ENCODE measurements around the gene LYRM1.
A peak's percentile ranks its signal among the peaks of the same experiment; 100 is the strongest.
"Not testable (repeated sequence)": the region's sequence is repeated elsewhere in the genome, so short reads cannot be mapped to it uniquely, and the experiment has no call there.

Gene LYRM1

DNA sequence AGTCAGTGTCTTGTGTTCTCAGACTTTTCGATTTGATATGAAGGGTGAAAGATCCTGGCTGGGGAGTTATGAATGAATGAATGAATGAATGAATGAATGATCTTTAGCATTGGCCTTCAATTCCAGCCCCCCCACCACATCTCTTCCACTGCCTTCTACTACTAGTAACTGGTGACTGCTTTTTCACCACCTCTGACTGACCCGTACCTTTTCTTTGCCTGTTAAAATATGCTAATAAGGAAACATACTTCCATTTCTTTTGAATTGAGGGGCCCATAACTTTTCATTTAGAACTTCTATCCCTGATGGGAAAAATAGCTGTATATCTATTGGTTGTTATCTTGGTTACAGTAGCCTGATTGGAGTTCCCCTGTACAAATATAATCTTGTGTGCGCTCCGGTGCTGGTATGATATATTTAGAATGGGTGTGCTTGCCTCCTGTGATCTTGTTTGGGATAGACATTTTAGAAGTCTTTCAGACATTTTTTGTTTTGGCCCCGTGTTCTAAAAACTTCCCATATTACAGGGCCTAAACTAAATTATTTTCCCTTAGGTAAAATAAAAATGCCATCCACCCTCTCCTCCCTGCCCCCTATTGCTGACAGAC, 3.4 kb downstream of the LYRM1 start:
- DNase-seq = no peak

DNA sequence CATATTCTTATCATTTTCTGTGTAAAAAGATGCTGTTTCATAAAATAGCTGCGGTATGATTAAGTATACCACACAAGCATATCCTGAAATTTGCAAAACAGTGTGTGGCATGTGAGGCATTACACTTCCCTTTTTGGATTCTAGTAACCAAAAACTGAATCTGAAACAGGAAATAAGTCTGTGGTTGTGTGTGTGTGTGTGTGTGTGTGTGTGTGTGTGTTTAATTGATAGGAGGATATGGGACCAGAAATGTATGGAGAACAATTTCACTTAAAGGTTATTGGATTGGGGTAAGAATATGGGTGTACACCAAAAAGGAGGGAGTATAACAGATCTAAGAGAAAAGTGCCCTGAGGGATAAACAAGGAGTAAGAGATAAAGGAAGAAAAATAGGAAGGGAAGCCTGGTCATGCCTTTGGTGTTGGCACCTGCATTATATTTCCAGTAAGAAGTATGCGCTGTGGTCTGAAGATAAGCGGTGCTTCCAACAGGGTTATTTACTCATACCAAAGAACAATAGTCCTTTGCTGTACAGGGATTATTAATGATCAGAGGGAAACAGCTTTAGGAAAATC, 4.0 kb downstream of the LYRM1 start:
- DNase-seq = peak in 3 of 6 experiments; percentile 47 to 71 (median 63)

DNA sequence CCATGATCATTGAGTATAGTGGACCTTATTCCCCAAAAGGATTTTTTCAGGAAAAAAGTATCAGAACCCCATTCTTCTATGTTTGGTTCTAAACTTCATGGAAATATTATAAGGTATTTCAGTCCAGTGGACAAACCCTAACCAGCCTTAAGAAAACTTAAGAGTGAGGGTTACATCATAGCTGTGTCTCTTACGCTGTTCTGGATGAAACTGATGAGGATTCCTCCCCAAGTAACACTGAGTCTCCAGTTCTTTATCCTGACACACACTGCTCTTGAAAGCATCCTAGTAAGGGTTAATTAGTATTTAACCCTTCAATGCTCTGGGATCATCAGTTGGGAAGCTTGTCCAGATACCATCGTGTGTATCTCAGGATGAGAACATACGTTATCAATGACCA, 5.0 kb downstream of the LYRM1 start:
- DNase-seq = no peak

DNA sequence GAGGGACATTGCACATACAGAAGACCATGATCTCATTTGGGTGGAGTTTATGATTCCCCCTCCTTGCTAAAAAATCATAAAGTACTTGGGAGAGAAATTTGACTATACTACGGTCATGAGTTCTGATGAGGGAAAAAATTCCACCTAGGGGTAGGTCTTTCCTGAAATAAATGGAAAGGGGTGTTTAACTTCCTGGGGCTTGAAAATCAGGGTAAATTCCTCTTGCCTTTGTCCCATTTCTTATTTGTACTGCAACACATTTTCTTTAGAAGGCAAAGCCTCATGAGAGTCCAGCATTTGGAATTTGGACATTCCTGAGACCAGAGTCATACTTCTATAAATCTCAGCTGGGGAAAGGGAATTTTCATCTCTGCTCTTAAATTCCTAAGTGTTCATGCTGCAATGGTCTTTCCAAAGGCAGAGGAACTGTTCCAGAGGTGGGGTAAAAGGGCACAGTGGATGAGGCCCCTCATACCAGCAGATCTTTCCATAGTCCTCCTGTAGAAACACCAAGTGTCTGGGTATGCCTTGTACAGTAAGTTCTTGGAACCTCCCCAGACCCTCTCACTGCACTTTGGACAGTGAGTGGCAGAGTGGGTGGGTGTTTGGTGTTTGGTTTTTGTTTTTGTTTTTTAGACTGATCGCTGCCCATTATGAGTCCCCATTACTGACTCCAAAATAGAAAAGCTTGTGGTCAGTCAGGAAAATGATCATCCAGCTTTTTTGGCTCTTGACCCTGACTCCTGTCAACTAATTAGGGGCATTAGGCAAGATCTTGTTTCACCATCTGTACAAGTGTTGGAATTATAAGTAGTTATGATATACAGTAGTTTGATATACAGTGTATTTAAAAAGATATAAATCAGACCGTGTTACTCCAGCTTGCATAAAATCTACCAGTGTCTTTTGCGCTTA, 6.0 kb downstream of the LYRM1 start:
- no peak for DNase-seq

DNA sequence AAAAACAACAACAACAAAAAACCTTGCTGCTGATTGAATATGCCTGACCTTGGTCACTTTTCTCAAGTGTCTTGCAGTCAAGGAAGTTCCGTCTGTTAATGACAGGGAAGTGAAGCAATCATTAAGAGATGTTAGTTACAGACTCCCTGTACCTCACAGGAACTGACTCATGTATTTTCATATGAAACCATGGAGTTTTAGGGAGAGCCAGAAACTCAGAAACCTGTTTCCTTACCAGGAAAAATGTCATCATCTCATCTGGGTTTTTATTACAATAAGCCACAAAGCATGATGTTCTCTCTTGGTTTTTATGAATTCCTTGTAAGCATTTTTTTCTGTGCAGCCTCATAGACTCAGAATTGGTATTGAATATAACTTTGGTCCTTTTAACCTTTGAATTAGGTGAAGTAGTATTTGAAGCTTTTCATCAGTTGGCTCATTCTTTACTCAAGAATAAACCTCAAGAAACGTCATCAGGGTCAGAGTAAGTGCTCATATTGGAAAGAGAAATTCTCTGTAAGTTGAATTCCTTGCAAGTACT, 10.3 kb downstream of the LYRM1 start:
- no peak for DNase-seq

DNA sequence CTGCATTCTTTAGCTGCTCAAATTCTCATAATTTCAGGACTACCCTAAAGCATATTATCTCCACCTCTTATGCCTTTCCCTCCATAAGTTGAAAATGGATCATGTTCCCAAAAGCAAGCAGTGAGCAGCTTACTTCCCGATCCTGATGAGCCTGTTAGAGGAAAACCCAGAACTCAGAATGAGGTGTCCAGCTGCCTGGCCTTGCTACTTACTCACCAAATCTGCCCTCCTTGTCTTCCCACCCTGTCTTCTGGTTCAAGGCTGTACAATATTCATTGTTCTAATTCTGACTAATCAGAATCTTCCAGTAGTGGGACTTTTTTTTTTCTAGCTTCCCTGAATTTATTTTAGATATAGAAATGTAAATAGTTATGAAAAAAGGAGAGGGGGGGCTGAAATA, 10.8 kb downstream of the LYRM1 start:
- no peak for DNase-seq

DNA sequence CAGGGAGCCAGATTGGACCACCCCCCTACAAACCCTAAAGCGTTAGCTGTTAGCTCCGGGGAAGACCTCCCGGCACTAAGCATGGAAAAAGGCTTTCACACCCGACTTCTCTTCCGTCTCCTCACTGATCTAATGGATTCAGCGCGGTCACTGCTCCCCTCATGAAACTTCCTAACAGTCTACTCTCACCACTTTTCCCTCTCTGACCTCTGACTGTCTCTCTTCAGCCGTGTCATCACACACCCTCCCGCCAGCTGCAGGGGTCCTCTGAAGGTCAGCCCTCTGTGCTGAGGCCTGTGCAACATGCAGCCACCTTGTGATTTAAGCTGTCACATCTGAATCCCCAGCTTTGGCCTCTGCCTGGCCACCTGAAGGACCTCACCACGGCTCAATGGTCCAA, 15.7 kb downstream of the LYRM1 start:
- DNase-seq = no peak

DNA sequence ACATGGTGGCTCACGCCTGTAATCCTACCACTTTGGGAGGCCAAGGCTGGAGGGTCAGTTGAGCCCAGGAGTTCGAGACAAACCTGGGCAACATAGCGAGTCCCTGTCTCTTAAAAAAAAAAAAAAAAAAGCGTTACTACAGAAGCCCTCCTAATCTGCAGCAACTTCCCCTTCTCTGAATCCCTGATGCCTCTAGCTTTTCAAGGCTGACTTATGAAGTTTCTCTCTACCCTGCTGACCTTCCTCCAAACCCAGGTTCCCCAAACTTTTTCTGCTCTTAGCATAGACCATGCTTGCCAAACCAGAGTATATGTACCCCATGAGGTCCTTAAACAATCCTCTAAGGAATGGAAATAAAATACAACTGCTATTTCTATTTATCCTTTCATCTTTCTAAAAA, 16.4 kb downstream of the LYRM1 start:
- DNase-seq = no peak

DNA sequence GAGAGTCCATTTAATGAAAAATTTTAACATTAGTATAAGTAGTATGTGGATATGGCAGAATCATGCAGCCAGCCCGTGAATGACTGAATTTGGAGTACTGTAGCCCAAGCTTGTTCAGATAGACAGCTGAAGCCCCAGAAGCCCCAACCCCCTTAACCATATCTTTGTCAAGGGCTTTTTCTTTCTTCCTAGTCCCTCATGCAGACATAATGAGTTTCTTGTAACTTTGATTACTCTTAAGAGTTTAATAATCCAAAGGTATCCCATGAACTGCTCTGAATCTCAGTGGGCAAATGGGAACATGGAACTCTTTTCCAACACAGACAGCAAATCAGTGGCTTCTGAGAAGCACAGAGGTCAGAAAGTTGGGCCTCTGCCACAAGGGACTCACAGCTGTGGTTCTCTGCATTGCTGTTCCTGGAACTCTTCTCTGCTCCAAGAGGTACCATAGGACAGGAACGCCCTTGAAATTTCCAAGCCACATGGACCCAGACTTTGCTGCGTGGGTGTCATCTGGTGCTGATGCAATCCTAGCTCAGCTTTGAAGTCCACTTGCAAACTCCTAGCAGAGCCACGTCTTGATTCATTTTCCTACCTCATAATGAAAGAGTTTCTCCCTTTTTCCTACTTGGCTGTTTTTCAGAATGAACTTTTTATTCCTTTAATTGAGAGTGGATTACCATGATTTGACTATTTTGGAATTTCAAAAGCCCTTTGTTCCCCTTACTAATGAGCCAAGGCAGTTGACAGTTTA, 18.1 kb downstream of the LYRM1 start:
- no peak for DNase-seq

DNA sequence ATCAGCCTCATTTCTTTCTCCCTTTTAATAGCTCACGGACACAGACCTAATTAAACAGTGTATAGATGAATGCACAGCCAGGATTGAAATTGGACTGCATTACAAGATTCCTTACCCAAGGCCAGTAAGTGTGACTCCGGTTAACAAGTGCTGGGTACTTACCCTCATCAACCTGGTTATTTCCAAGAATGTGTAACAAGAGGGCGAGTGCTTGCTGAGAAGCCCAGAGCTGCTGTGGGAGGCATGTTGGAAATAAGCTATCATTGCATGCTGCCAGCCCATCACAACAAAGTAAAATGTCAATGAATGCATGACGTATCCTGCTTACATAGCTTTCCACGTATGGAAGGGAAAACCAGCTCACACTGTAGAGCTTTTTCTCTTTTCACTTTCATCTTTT, 19.5 kb downstream of the LYRM1 start:
- no peak for DNase-seq

DNA sequence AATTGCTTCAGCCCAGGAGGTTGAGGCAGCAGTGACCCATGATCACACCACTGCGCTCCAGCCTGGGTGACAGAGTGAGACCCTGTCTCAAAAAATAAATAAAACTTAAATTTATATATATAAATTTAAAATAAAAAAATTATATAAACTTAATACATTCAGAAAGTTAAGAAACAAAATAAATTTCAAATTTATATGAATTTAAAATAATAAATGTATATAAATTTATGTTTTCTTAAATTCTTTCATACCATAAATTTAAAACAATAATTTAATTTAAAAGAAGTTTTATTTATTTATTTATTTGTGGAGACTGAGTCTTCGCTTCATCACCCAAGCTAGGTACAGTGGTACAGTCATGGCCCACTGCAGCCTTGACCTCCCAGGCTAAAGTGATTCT, 20.2 kb downstream of the LYRM1 start:
- DNase-seq = no peak

DNA sequence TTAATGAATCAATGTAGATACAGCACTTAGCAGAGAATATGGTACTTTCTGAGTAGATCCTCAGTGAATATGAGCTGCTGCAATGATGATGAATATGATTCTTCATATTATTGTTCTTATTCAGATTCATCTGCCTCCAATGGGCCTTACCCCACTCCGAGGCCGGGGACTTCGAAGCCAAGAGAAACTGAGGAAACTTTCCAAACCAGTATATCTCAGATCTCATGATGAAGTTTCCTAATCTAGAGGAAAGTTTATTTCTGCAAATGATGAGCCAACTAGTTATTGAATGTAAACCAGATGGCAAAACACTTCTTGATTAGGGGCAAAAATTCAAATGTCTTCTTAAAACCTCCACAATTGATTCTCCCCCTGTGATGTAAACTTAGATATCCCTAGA, 23.3 kb downstream of the LYRM1 start:
- no peak for DNase-seq

DNA sequence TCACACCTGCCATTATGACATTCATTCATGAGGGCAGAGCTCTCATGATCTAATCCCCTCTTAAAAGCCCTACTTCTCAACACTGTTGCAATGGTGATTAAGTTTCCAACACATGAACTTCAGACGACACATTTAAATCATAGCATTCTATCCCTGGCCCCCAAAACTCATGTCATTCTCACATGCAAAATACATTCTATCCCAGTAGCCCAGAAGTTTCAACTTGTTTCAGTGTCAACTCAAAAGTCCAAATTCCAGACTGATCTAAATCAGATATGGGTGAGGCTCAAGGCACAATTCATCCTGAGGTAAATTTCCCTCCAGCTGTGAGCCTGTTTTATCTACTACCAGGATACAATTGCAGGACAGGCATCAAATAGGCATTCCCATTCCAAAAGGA, 25.2 kb downstream of the LYRM1 start:
- no peak for DNase-seq

DNA sequence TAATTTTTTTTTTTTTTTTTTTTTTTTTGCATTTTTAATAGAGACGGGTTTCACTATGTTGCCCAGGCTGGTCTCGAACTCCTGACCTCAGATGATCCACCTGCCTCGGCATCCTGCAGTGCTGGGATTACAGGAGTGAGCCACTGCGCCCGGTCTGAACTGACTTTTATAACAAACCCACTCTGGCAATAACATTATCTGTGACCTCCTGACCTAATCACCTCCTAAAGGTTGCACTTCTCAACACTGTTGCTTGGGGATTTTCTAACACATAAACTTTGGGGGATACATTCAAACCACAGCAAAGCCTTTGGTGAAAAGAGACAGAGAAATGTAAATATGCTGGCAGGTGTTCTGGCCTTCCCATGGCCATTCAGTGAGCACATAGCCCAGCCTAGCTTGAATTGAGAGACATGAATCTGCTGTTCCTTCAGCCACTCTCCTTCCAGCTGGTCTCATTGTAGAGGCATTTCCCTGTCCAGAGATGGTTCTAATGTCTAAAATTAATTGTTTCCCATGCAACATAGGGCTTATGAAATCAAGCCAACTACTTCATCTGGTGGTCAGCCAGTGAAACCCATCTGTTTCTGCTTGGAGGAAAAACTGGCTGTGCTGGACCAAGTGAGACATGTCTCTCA, 28.3 kb downstream of the LYRM1 start:
- no peak for DNase-seq

DNA sequence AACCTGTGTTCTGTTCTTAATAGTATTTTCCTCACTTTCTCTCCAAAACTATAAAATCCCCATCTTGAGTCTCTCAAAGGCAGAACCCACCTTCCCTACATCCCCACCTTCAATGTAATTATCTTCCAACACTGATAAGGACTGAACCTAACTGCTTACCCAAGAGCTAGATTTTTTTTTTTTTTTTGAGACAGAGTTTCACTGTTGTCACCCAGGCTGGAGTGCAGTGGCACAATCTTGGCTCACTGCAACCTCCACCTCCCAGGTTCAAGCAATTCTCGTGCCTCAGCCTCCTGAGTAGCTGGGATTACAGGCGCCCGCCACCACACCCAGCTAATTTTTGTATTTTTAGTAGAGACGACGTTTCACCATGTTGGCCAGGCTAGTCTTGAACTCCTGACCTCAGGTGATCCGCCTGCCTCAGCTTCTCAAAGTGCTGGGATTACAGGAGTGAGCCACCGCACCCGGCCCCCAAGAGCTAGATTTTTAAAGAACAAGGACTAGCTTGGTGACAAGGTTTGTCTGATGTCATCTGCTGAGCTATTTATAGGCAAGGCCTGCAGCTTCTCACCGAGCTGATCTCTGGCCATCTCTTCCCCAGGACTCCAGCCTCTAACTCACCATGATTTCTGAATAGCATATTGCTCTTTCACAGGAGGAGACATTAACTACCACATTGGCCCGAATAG, 29.2 kb downstream of the LYRM1 start:
- DNase-seq = not testable (repeated sequence)

DNA sequence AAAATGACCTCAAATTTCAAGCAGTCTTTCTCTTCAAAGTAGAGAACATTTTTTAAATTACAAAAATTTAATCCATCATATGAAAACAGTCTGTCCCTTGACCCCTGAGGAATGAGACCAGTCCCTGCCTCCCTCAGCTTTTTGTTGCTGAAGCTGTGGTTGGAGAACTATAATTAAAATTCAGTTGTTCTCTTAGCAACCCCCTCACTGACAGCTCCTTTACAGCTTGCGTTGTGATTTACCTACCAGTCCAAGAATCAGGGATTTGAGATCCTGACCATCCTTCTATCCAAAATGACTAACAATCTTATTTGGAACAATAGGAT, 29.8 kb downstream of the LYRM1 start:
- no peak for DNase-seq

DNA sequence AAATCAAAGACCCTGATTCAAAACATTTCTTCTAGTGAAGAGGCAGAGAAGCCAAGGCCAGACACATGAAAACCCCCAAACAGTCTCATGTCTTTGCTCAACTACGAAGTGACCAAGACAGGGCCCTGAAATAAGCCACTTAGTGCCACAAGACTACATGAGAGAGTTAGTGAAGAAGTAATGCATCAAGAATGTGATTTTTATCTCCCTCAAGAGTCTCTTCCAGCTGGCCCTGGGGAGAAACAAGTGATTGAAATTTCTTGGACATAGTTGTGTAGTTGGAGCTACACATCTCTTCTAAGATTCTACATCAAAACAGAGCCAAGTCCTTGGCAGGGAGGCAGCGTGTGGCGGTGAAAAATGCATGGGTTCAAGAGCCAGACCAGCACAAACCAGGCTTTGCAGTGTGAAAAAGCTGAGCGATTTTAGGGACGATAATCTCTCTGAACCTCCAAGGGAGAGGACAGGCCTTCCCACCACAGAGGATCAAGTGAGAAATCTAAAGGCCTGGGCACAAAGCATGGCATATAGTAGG, 30.6 kb downstream of the LYRM1 start:
- no peak for DNase-seq

DNA sequence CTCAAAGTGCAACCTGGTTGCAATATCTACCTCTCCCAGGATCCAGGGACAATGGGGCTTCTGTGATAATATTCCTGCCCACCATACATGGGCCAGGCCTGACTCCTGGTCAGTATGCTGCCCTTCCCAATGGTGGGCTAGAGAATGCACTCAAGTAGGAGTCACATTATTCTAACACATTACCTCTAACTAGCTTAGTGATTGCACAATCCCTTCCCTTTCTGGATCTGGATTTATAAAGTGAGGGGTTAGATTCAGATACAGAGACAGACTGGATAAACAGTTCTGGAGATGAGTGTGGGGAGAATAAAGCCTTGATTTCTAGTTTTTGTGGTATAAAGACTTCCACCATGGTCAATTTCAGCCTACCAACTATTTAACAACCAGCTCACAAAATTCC, 33.0 kb downstream of the LYRM1 start:
- no peak for DNase-seq

DNA sequence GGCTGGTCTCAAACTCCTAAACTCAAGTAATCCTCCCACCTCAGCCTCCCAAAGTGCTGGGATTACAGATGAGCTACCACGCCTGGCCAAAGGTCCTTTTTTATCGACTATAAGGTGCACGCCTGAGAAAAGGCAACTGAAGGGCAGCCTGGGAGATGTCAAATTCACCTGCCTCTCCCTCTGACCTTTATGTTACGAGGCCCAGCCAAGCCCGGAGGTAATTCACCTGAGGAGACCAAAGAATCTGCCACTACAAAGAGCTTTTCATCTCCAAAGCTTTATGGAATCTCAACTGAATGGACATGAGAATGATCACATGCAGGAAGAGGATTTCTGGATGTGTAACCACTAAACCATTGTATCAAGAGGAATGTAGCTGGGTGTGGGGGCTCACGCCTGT, 37.2 kb downstream of the LYRM1 start:
- DNase-seq = no peak

DNA sequence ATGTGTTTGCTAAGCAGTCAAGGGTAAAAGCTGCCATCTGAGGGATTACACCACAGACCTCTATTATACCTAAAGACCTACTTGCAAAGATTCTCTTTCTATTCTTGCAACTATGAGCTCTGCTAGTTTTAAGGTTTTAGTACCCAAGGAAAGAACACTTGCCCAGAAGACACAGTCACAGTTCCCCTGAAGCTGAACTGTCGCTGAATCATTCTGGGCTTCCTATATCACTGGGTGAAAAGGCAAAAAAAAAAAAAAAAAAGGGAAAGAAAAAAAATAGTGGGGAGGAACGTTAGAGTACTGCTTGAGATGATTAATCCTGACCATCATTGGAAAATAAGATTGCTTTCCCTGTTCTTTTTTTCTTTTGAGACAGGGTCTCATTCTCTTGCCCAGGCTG, 37.9 kb downstream of the LYRM1 start:
- DNase-seq = no peak

DNA sequence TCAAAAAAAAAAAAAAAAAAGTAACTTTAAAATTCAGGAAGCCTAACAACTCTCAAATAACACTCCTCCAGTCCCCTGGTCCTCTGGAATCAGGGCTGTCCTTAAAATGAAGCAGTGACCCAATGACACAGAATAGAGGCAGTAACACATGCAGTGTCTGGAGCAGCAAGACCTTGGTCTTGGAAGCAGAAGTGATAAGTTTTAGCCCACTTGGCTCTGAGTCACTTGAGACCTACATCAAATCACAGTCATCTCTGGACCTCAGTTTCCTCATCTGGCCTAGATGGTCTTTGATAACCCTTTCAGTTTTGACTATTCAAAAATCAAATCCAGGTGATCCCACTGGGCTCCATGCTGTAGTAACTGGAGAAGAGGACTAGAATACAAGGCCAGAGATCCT, 39.0 kb downstream of the LYRM1 start:
- no peak for DNase-seq
